Activated naive CD8-positive, alpha-beta T cell treated with anti-CD3 and anti-CD28 coated beads, Interleukin-2, amount 10 ng/mL, durations not matched to agents 7 days and 5 days (primary cell): Measurements from ENCODE around the gene RPS19. TPM values are rescaled to one million over a fixed set of nuclear protein-coding genes. Genes with fewer than 3 reads are reported as not detected.

Experiments
- ATAC-seq: fragments of 150-1000 bp; cut with Tn5 transposase; one replicate; pipeline ENCODE4 v1.10.0; 2021; ENCODE audit warnings: low read depth, moderate library complexity
- POLR2A ChIA-PET: fragments of 350-600 bp; sonication (Branson Sonifier 250); formaldehyde crosslinking; loops from one replicate; lab custom pipeline; 2021; ENCODE audit warnings: antibody characterized with exemption; lab: Charles Lee
- DNase-seq: peaks from one replicate; pipeline ENCODE4 v3.0.0; 2021
- H3K27ac Mint-ChIP-seq: one replicate; pipeline ENCODE4 v1.8.0; 2022; ENCODE audit warnings: mild to moderate bottlenecking, mixed read lengths
- H3K27me3 Mint-ChIP-seq: one replicate; pipeline ENCODE4 v1.8.0; 2022; ENCODE audit warnings: mild to moderate bottlenecking, moderate library complexity, mixed read lengths
- H3K36me3 Mint-ChIP-seq: one replicate; pipeline ENCODE4 v1.8.0; 2021; ENCODE audit warnings: mild to moderate bottlenecking, mixed read lengths
- H3K4me1 Mint-ChIP-seq: one replicate; pipeline ENCODE4 v1.8.0; 2021; ENCODE audit warnings: mixed read lengths
- H3K4me3 Mint-ChIP-seq: one replicate; pipeline ENCODE4 v1.8.0; 2022; ENCODE audit warnings: mild to moderate bottlenecking, moderate library complexity, mixed read lengths
- H3K9me3 Mint-ChIP-seq: one replicate; pipeline ENCODE4 v1.8.0; 2021; ENCODE audit warnings: mixed read lengths
- total RNA-seq, 2 experiments: library from RNA; stranded (reverse); gene quantifications; one replicate each; pipeline ENCODE4 v1.2.3, GENCODE V29; 2021

The RPS19 gene
- total RNA-seq, 2 experiments from 2014 or later: 3,237 to 3,326 TPM

DNA sequence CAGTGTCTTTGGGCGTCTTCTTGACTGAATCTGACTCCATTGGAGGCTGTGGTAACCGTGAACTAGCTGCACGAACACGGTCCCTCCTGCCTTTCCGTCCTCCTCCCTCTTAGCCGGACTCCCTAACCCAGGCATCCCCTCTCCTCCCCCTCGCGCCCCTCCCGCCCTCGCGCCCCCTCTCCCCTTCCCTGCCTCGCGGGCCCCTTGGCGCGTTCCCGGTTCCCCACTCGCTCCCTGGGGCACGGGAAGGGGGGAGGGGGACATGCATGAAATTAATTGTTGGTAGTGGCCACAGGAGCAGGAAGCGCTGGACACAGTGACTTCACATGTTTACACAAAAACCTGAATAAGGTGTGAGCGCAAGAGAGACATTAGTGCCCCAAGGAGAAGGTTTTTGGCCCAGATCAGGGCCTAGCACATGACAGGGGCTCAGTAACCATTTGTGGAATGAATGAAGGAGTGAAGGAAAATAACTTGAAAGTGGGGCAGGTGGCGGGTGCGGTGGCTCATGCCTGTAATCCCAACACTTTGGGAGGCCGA lies 14.9 kb upstream of the RPS19 start:
- H3K27me3 Mint-ChIP-seq: peaks cover 7% of the 10 kb centered on the region
- H3K36me3 Mint-ChIP-seq: no peaks in the 10 kb centered on the region
- H3K4me1 Mint-ChIP-seq: no peaks in the 10 kb centered on the region
- no peak for ATAC-seq
- POLR2A ChIA-PET: no interaction called here
- H3K9me3 Mint-ChIP-seq: no peaks in the 10 kb centered on the region
- no peak overlapping the region for H3K4me3 Mint-ChIP-seq
- no peak for DNase-seq
- no peak overlapping the region for H3K27ac Mint-ChIP-seq

GRCh38 chr19:41847351-41848105 lies 12.5 kb upstream of the RPS19 start:
- POLR2A ChIA-PET: no interaction called here
- no peaks in the 10 kb centered on the region for H3K4me1 Mint-ChIP-seq
- ATAC-seq: no peak

DNA sequence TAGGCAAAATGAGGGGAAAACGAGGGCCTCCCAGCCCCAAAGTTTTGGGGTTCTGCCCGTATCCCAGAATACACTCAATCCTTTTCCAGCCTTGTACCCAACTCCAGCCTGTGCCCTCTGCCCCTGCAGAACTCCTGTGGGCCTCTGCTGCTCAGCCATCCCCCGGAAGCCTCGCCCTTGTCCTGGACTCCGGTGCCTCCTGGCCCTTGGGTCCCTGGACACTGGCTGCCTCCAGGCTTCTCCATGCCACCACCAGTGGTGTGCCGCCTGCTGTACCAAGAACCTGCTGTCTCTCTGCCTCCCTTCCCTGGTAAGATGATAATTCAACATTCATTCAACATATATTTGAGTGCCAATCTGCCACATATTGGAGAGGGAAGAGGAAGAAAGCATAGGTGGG lies 11.4 kb upstream of the RPS19 start:
- H3K4me3 Mint-ChIP-seq: no peak overlapping the region
- no peak overlapping the region for H3K27ac Mint-ChIP-seq
- H3K36me3 Mint-ChIP-seq: no peaks in the 10 kb centered on the region
- H3K9me3 Mint-ChIP-seq: no peaks in the 10 kb centered on the region
- no peak for DNase-seq
- peaks cover 1% of the 10 kb centered on the region for H3K4me1 Mint-ChIP-seq
- POLR2A ChIA-PET: no interaction called here
- H3K27me3 Mint-ChIP-seq: peaks cover 15% of the 10 kb centered on the region
- no peak for ATAC-seq

More at GRCh38 chr19:41847351-41848105, 12.5 kb upstream of the RPS19 start:
- H3K4me3 Mint-ChIP-seq: no peak overlapping the region
- H3K36me3 Mint-ChIP-seq: no peaks in the 10 kb centered on the region
- no peak for DNase-seq
- H3K9me3 Mint-ChIP-seq: no peaks in the 10 kb centered on the region
- no peak overlapping the region for H3K27ac Mint-ChIP-seq
- peaks cover 11% of the 10 kb centered on the region for H3K27me3 Mint-ChIP-seq

DNA sequence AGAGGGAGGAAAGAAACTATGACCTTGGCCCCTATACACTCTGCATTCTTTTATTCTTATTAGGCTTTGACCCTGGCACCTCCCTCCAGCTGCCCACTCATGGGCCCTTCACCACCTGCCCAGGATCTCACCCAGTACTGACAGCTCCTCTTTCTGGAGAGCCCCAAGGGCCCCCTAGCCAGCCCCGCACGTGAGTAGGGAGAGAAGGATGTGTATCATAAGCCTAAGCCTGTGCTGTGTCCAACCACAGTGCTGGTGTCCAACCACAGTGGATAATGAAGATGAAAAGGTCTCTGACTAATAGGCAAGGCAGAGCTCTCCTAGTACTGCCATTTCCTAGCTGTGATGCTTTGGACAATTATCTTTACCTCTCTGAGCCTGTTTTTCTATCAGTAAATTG lies 11.0 kb upstream of the RPS19 start:
- Mint-ChIP-seq H3K36me3 (no peaks in the 10 kb centered on the region), H3K9me3 (no peaks in the 10 kb centered on the region), H3K27ac (no peak overlapping the region), H3K4me3 (no peak overlapping the region), H3K4me1 (peaks cover 2% of the 10 kb centered on the region), H3K27me3 (peaks cover 17% of the 10 kb centered on the region)
- ATAC-seq (no peak), DNase-seq (no peak)
- POLR2A ChIA-PET: interaction anchor here (0.6 kb wide), 1 partner anchor 665 kb away, joined by 3 read pairs; no protein-coding TSS in a partner anchor

- Mint-ChIP-seq H3K4me1 (peaks cover 2% of the 10 kb centered on the region), H3K9me3 (no peaks in the 10 kb centered on the region), H3K36me3 (no peaks in the 10 kb centered on the region), H3K4me3 (no peak overlapping the region), H3K27me3 (peaks cover 20% of the 10 kb centered on the region), H3K27ac (no peak overlapping the region)
- POLR2A ChIA-PET: no interaction called here
- DNase-seq (no peak), ATAC-seq (no peak)
These were observed 9.7 kb upstream of the RPS19 start for GRCh38 chr19:41850381-41850780.

- ATAC-seq: no peak
- POLR2A ChIA-PET: interaction anchor here (0.9 kb wide), 1 partner anchor 8 kb away, joined by 3 read pairs; the partner anchor contains the start of gene RPS19
- H3K27me3 Mint-ChIP-seq: peaks cover 18% of the 10 kb centered on the region
These were observed 8.6 kb upstream of the RPS19 start for GRCh38 chr19:41851456-41851855.

GRCh38 chr19:41853344-41853743 lies 6.7 kb upstream of the RPS19 start:
- Mint-ChIP-seq H3K4me3 (no peak overlapping the region), H3K27me3 (peaks cover 18% of the 10 kb centered on the region), H3K9me3 (no peaks in the 10 kb centered on the region), H3K36me3 (no peaks in the 10 kb centered on the region), H3K27ac (no peak overlapping the region), H3K4me1 (peaks cover 2% of the 10 kb centered on the region)
- no peak for ATAC-seq
- no peak for DNase-seq
- POLR2A ChIA-PET: interaction anchor here (1.6 kb wide), 1 partner anchor 33 kb away, joined by 4 read pairs; no protein-coding TSS in a partner anchor

More at GRCh38 chr19:41851456-41851855, 8.6 kb upstream of the RPS19 start:
- Mint-ChIP-seq H3K9me3 (no peaks in the 10 kb centered on the region), H3K4me3 (no peak overlapping the region), H3K27ac (no peak overlapping the region), H3K36me3 (no peaks in the 10 kb centered on the region), H3K4me1 (peaks cover 2% of the 10 kb centered on the region)
- DNase-seq: no peak

GRCh38 chr19:41853768-41854167 lies 6.3 kb upstream of the RPS19 start:
- no peak overlapping the region for H3K4me3 Mint-ChIP-seq
- H3K27me3 Mint-ChIP-seq: peaks cover 18% of the 10 kb centered on the region
- H3K27ac Mint-ChIP-seq: no peak overlapping the region
- no peaks in the 10 kb centered on the region for H3K36me3 Mint-ChIP-seq
- DNase-seq (no peak), ATAC-seq (no peak)
- POLR2A ChIA-PET: interaction anchor here (1.6 kb wide), 1 partner anchor 33 kb away, joined by 4 read pairs; no protein-coding TSS in a partner anchor
- no peaks in the 10 kb centered on the region for H3K9me3 Mint-ChIP-seq
- H3K4me1 Mint-ChIP-seq: peaks cover 2% of the 10 kb centered on the region

- Mint-ChIP-seq H3K27me3 (peaks cover 4% of the 10 kb centered on the region), H3K4me3 (peak overlapping the region; percentile 85), H3K9me3 (no peaks in the 10 kb centered on the region), H3K36me3 (peaks cover 32% of the 10 kb centered on the region), H3K27ac (peak overlapping the region; percentile 89), H3K4me1 (peaks cover 35% of the 10 kb centered on the region)
- ATAC-seq: no peak
- POLR2A ChIA-PET: interaction anchor here (0.5 to 4.1 kb wide), 10 partner anchors 8 to 716 kb away, joined by 3 to 112 read pairs (median 6); partner anchors contain the start of genes ARHGEF1, CD79A and RABAC1
- DNase-seq: no peak
These were observed 840 bp upstream of the RPS19 start for GRCh38 chr19:41859213-41859617.

DNA sequence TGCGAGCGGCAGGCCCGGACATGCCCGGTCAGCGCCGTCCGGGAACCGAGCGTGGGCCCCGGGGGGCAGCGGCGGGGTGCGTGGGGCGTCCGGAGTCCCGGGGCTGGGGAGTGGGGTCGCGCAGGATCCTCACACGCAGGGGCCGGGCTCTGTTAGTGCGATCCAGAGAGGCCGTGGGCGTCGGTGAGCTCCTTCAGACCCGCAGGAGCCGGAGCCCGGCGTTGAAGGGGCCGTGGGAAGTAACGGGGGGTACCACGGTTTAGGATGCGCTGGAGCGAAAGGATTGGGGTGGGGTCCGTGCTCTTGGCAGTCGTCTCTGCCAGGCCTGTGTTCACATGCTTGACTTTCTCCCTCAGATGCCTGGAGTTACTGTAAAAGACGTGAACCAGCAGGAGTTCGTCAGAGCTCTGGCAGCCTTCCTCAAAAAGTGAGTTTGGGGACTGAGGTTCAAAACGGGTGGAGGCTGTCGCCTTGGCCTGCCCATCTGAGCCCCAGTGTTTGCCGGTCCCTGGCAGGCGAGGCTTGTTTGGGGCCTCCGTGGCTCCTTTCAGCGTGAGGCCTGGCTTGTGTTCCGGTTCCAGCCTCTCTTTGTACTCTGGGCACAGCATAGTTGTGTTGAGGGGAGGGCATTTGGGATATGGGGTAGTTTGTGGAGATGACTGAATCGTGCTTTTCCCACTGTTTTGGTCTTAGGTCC lies 512 bp downstream of the RPS19 start:
- H3K4me1 Mint-ChIP-seq: peaks cover 44% of the 10 kb centered on the region
- peak overlapping the region; percentile 85 for H3K4me3 Mint-ChIP-seq
- DNase-seq (no peak), ATAC-seq (no peak)
- no peaks in the 10 kb centered on the region for H3K9me3 Mint-ChIP-seq
- no peaks in the 10 kb centered on the region for H3K27me3 Mint-ChIP-seq
- H3K27ac Mint-ChIP-seq: peak overlapping the region; percentile 82
- H3K36me3 Mint-ChIP-seq: peaks cover 41% of the 10 kb centered on the region
- POLR2A ChIA-PET: interaction anchor here (0.6 to 4.1 kb wide), 11 partner anchors 9 to 259 kb away, joined by 3 to 112 read pairs (median 6); partner anchors contain the start of genes ARHGEF1, CD79A and RABAC1

- peaks cover 45% of the 10 kb centered on the region for H3K4me1 Mint-ChIP-seq
- peak overlapping the region; percentile 85 for H3K4me3 Mint-ChIP-seq
- H3K27ac Mint-ChIP-seq: peak overlapping the region; percentile 82
- no peaks in the 10 kb centered on the region for H3K27me3 Mint-ChIP-seq
- H3K9me3 Mint-ChIP-seq: no peaks in the 10 kb centered on the region
- ATAC-seq: no peak
- POLR2A ChIA-PET: interaction anchor here (0.9 to 4.1 kb wide), 7 partner anchors 10 to 97 kb away, joined by 3 to 112 read pairs (median 25); partner anchors contain the start of genes ARHGEF1, CD79A and RABAC1
- H3K36me3 Mint-ChIP-seq: peaks cover 41% of the 10 kb centered on the region
- no peak for DNase-seq
These were observed 1.2 kb downstream of the RPS19 start for GRCh38 chr19:41861116-41861768.

GRCh38 chr19:41861846-41862245 lies 1.8 kb downstream of the RPS19 start:
- Mint-ChIP-seq H3K9me3 (no peaks in the 10 kb centered on the region), H3K27me3 (no peaks in the 10 kb centered on the region), H3K36me3 (peaks cover 41% of the 10 kb centered on the region), H3K4me1 (peaks cover 47% of the 10 kb centered on the region), H3K27ac (peak overlapping the region; percentile 82), H3K4me3 (peak overlapping the region; percentile 85)
- DNase-seq: no peak
- ATAC-seq: no peak
- POLR2A ChIA-PET: interaction anchor here (0.7 to 4.1 kb wide), 11 partner anchors 11 to 96 kb away, joined by 3 to 106 read pairs (median 8); partner anchors contain the start of genes ARHGEF1, CD79A and RABAC1
